Stimulated activated CD4-positive, alpha-beta T cell treated with anti-CD3 and anti-CD28 coated beads, Interleukin-15, amount 100 ng/mL, for 48 hours (primary cell): ENCODE data around the gene TSPAN8.
"Not testable (repeated sequence)": the region's sequence is repeated elsewhere in the genome, so short reads cannot be mapped to it uniquely, and the experiment has no call there.

ENCODE experiments used
- DNase-seq, 2 donors: peaks; one replicate each; pipeline ENCODE4 v3.0.0-alpha.2; 2020; ENCODE audit warnings: low read depth in 2 of 2

Gene TSPAN8

DNA sequence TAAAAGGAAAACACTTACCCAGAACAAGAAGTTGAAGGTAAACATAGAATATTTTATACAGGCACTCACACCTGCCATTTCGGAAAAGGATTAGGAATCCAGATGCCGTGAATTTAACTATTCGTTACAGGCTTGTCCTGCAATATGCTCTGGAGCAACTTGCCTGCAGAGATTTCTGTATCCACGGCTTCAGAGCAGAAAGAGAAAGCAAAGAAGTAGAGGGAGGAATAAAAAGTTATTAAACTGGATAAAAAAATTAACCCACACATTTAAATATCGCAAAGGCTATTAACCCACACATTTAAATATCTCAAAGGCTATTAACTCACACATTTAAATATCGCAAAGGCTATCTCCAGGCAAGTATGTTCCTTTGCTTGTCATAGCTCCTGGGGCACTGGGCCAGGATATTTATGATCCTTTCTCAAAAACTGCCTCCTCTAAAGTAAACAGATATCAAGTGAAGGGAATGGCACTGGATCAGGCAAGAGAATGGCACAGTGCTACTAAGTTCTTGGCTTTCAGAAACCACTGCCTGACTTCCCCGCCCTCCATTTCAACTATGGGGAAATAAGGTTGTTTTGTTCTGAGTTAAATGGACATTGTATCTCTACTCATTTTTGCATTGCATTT, at the start of gene TSPAN8:
TSS of gene TSPAN8 (minus strand) at position 399 of the 633 bp plus-strand sequence. CDS start at position 78, 321 bp downstream.
- no peak for DNase-seq

DNA sequence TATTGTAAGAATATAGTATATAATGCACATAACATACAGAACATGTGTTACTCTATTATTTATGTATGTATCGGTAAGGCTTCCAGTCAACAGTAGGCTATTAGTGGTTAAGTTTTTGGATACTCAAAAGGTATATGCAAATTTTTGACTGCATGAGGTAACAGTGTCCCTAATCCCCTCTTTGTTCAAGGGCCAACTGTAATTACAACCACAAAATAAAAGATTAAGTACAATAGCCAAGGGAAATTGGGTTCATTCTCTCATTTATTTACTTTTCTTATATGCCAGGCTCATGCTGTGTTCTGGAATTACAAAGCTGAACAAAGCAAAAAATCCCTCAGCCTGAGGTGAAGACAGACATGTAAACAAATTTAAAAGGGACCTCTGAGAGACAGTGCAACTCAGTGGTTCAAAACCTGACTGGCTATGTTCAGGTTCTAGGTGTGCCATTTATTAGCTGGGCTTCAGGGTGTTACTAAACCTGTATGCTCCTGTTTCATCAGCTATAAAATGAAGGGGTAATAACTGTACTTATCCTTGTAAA, 43.4 kb upstream of the TSPAN8 start:
- no peak for DNase-seq

DNA sequence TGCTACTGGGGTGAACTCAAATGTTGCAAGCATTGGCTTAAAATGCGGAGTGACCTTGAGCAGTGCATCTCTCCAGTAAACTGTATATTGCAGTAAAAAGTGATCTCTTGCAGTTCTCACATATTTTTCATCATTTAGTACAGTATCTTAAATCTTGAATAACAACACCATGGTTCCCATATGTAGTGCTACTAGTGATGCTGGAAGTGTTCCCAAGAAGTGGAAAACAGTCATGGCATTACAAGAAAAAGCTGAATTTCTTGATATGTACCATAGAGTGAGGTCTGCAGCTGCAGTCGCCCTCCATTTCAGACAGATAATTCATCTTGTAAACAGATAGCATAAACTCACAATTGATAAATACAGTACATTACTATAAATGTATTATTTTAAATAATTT, 42.9 kb upstream of the TSPAN8 start:
- no peak for DNase-seq

DNA sequence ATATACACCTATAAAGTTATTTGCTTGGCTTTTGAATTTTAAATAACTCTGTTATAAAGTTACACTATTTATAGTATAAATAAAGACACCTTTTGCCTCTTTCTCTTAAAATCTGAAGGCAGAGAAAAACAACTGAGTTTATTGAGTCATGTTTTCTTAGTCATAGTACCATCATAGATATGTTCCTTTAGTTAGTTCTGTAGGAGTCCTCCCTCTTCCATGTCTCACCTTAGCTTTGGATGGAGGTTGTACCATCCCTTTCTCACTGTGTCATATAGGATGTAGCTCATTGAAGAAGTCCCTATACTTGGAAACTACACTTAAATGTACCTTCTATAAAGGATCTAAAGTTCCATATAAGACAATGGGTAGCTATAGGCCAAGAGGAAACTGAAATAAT, 39.7 kb upstream of the TSPAN8 start:
- DNase-seq: no peak

DNA sequence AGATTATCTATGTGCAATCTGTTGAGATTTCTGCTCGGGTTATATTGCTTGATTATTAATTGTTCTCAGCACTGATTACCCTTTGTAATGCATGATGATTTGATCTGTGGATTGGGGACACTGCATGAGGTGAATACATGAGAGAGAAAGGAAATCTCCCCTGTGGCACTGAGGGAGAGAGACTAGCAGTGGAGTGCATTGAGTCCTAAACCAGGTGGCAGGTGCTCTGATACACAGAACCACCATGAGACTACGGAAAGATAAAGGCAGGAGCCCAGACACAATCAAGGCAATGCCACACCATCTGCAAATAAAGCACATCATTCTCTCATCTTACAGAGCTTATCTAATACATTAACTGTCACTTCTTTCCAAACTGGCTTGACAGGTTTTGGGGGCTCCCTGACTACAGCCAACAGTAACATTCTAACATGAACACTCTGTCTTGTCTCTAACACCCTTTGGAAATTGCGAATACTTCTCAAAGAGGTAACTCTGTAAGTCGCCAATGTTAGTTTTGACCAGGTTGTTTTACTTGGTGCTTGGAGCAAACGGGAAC, 37.6 kb upstream of the TSPAN8 start:
- DNase-seq: no peak

DNA sequence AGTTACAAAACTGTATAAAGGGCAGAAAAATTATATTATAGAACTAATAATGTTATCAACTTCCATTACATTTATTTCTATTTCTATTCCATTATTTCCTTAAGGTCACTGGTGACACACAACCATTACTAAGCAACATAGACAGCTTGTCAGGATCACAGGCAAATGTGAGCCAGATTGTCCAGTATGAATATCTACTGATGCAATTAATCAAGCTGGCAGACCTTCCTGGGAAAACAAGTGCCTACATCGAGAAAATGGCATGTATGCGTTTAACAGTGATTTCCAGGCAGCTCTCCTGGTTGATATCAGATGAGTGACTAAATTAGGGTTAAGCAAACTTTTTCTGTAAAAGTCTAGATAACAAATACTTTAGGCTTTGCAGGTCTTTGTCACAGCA, 36.9 kb upstream of the TSPAN8 start:
- no peak for DNase-seq

DNA sequence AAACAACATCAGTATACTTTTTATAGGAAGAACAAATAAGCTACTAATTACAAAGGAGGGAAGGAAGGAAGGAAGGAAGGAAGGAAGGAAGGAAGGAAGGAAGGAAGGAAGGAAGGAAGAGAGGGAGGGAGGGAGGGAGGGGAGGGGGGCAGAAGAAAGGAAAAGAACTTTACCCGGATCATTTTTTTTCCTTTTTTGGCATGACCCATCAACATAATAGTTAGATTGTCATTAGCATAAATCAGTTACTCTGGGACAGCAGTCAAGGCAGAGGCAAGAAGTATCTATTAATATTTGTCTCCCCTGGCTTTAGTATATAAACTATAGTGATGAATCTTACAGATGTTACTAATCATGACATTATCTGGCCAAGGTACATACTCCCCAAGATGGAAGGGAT, 35.2 kb upstream of the TSPAN8 start:
- no peak for DNase-seq

DNA sequence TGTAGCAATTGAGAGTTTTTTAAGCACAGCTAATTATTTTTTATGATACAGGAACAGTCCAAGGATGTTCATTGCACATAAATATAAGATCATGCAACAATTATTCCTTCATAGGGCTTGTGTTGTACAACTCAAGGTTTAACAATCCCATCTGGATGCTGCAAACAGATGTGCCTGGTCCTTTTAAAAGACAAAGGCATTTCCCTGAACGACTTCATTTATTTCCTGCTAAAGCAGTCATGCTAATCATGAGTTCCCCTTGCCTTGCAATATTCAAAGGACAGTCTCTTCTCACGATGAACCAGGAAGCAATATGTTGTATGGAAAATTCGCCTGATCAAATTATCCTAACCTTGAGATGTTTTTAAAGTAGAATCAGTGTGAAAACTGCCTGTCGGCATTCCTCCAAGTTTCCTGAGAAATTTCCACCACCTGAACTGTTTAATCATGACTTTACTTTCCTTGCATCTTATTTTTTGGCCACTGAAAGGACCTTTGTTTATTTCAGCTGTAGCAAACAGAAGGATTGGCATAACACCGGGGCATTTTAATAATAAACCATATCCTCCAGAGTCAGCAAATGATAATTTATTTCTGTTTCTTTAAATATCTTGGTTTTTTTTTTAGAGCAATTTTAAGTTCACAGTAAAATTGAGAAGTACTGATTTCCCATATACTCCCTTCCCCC, 33.9 kb upstream of the TSPAN8 start:
- DNase-seq: no peak

DNA sequence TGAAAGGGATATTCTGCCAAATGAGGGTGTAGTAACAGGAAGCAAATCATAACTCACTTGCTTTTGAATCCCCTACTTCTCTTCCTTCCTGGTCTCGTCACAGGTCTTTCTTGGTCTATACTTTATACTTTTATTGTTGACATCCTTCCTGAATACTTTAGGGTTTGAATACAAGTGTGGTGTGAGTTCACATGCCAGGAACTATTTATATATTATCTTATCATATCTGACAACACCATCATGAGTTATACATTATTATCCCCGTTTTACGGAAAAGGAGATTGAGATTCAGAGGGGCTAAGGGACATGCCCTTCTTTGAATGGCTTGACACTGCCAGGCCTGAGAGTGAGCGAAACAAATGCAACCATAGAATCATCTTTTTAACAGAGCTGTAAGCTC, 33.0 kb upstream of the TSPAN8 start:
- DNase-seq: no peak

DNA sequence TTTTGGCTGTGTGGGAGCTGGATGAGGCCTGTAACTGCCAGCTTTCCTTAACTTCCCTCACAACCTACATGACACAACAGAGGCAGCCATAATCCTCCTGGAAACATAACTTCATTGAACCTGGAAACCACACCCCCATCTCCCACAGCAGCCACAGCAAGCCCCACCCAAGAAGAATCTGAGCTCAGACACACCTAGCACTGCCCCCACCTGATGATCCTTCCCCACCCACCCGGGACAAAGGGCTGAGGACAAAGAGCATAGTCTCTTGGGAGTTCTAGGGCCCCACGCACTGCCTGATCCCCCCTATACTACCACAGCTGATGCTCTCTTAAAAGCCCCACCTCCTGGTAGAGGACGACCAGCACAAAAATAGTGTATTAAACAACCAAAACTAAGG, 29.6 kb upstream of the TSPAN8 start:
- DNase-seq: no peak

DNA sequence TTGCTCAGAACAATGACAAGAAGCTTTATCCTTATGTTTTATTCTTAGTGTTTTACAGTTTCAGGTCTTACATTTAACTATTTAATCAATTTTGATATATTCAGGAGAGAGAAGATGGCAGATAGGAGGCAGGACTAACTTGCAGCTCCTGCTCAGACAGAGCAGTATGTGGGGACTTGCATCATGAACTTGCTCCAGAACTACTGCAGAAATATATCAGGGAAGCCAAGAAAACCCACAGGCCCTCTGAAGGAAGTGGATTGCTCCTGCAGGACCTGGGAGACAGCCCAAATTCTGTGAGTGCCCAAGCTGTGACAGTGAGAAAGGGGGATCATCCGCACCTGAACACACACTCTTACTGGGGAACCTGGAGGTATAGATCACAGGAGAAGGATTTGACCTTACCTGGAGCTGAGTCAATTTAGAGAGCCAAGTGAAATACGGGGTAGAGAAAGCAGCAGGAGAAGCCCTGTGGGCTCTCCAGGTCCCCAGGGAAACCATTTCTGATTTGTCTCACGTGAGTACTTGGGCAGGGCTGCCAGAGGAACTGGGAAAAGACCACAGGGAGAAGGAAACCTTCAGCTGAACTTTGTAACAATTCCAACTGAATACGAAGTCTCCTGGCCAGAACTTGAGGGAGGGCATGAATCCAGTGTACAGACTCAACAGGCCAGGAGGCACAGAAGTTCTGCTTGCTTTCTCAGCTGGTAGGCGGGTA, 28.9 kb upstream of the TSPAN8 start:
- DNase-seq: no peak

DNA sequence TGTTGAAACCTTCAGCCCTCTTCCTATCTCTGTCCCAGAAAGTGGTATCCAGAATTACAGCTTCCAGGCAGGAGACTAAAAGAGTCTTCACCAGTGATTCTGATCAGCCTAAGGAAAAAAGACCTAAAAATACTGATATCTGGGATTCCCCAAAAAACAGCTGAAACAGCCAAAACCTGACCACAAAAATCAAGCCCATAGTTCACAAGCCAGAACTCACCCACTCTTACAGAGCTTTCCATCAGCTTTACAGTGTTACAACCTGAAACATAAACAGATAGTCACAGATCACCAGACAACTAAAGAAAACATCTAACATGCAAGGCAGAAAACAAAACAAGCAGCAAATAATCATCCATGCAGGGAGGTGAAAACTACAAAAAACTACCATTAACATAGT, 26.0 kb upstream of the TSPAN8 start:
- no peak for DNase-seq

DNA sequence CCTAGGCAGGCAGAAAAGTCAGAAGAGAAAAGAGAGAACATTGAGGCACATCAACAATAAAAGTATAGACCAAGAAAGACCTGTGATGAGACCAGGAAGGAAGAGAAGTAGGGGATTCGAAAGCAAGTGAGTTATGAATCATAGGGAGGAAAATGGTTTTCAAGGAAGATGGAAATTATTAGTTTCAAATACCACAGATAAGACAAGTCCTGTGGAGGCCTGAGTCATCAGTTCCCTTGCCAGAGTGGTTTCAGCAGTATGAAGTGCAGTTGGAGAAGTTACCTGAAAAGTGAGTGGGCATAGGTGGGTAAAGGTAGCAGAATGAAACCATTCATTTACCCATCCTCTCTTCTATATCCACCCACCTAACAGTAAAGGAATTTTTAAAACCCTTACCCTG, 25.2 kb upstream of the TSPAN8 start:
- DNase-seq: no peak

DNA sequence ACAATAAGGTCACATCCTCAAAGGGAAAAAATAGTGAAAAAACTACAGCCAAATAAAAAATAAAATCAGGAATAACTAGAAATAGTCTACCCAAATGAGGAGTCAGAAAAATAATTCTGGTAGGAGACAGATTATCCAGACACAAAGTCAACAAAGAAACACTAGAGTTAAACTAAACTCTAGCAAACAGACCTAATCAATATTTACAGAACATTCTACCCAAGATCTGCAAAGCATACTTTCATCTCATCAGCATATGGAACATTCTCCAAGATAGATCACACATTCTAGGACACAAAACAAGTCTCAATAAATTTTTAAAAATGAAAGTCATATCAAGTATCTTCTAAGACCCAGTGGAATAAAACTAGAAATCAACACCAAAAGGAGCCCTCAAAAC, 20.4 kb upstream of the TSPAN8 start:
- no peak for DNase-seq

DNA sequence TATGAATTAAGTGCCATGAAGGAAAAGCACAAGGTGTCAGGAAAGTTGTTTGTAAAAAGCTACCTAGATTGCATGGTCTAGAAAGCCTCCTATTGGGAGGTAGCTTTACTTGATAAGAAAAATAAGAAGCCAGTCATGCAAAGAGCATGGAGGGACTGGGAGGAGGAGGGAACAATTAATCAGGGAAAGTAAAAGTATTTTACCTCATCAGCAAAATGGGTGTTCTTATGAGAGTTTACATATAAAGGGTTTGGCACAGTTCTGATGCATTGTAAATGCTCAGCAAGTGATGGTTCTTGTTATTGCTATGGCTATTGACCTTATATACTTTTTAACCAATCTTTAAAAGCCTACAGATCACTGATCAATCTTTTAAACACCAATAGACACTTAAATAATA, 17.0 kb upstream of the TSPAN8 start:
- DNase-seq: no peak

DNA sequence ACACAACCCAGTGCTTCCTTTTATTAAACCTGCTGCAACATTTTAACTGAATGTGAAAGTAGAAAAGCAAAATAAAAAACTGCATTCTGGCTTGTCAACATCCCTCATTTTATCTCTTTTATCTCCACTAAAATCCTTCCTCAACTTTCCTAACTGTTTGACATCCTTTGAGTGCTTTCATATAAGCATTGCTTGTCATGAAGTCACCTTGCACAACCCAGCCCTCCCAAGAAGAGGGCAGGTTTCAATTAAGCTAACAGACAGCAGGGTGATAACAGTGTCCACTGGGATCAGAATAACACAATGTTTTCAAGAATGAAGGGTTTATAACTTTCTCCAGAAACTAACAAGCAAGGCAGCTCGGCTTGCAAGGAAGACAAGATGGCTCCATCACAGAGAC, 16.3 kb upstream of the TSPAN8 start:
- DNase-seq: no peak

DNA sequence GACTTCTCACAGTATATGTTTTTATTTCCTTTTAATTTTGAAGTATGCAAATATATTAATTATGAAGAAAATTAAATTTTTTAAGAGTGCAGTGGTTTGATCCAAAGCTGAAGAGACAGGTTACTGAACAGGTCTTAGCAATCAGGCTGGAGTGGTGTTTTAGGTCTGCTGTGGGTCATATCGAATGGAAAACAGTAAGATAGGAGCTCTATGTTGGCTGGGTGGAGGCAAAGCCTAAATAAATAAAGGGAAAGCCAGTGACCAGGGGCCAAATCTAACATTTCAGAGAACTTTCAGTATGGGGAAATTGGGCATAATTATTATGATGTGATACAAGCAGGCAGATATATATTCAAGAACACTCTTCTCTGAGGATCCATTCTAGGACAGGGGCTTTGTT, 12.7 kb upstream of the TSPAN8 start:
- DNase-seq: no peak

DNA sequence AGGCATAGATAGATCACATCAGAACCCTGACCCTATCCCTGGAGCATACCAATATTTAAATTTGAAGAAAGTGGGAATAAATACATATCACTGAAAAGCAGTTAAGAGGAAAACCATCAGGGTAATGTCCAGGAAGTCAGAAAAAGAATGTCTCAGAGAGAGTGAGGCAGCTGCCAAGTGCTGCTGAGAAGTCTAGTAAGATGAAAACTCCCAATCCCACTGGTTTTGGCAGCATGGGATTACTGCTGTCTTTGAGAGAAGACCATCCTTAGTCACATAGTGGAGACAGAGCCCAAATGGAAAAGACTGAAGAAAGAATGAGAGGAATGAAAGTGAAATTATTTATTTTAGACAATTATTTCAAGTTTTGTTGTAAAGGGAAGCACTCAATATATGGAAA, 11.5 kb upstream of the TSPAN8 start:
- DNase-seq: no peak

DNA sequence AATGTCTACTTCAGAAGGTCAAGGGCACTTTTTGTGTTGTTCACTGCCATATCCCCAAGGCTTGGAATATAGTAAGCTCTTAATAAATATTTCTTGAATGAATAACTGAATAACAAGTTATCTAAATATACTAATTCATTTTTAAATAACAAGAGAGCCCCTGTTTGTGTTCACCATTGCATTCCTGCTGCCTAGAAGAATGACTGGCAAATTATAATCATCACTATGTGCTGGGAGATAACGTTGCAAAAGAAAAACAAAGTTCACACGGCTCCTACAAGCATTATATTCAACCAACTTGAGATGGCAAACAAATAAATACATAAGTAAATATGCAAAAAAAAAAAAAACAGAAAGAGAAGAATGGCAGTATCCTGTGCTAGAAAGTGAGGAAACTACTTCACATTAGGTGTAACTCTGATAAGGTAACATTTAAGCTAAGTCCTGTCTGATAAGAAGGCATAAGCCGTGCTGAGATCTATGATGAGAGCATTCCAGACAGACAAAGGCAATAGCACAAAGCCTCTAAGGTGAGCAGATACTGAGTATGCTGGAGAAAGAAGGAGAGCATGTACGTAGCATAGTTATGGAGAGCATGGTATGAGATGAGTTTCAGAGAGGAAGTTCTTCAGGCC, 9.2 kb upstream of the TSPAN8 start:
- DNase-seq: no peak

DNA sequence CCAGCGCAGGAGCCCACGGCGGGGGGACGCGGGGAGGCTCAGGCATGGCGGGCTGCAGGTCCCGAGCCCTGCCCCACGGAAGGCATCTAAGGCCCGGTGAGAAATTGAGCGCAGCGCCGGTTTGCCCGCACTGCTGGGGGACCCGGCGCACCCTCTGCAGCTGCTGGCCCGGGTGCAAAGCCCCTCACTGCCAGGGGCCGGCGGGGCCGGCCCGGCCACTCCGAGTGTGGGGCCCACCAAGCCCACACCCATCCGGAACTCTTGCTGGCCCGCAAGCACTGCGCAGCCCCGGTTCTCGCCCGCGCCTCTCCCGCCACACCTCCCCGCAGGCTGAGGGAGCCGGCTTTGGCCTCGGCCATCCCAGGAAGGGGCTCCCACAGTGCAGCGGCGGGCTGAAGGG, 8.5 kb upstream of the TSPAN8 start:
- DNase-seq: no peak

DNA sequence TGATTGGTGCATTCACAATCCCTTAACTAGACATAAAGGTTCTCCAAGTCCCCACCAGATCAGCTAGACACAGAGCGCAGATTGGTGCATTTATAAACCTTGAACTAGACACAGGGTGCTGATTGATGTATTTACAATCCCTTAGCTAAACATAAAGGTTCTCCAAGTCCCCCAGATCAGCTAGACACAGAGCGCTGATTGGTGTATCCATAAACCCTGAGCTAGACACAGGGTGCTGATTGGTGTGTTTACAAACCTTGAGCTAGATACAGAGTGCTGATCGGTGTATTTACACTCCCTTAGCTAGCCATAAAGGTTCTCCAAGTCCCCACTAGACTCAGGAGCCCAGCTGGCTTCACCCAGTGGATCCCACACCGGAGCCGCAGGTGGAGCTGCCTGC, 8.0 kb upstream of the TSPAN8 start:
- not testable (repeated sequence) for DNase-seq

DNA sequence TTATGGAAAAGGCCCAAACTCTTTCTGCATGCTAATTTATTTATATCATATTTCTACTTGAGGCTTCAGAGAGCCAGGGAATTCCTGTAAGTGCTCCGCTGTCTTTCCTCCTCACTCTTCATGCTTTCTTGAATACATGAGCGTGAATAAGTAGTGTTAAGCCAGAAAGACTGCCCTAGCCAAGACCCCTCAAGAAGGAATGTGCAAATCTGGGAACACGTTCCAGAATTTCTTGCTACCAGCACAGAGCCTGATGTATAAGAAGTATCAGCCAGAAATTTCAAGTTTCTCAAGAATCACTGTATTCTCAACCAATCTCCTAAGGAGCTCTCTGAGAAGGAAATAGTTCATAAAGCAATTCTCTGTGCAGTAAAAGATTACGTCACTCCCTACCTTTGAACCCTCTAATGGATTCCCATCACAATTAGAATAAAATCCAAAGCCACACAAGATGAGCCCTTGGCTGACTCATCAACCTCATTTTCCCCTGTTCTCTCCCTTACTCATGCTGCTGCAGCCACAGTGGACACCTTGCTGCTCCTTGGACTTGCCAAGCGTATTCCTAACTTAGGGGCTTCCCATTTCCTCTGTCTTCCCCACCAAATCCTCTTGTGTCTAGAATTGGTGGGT, 6.9 kb upstream of the TSPAN8 start:
- no peak for DNase-seq
